Ishikawa (cell line): Measurements from ENCODE around the gene FRMPD3.

Experiments used
- CEBPB ChIP-seq: IDR thresholded peaks from 2 replicates; pipeline ENCODE4 v1.6.1; 2012
- CREB1 ChIP-seq: IDR thresholded peaks from 2 replicates; pipeline ENCODE4 v1.6.1; 2012; ENCODE audit warnings: low read depth
- EGR1 ChIP-seq: IDR thresholded peaks from 2 replicates; pipeline ENCODE4 v1.6.1; 2012
- EP300 ChIP-seq: IDR thresholded peaks from 2 replicates; pipeline ENCODE4 v1.6.1; 2012; ENCODE audit warnings: borderline replicate concordance
- FOXM1 ChIP-seq: IDR thresholded peaks from 2 replicates; pipeline ENCODE4 v1.6.1; 2012; ENCODE audit warnings: low read depth, borderline replicate concordance
- NFIC ChIP-seq: IDR thresholded peaks from 2 replicates; pipeline ENCODE4 v1.6.1; 2012
- RAD21 ChIP-seq: IDR thresholded peaks from 2 replicates; pipeline ENCODE4 v1.6.1; 2012; ENCODE audit warnings: low read depth
- TAF1 ChIP-seq: IDR thresholded peaks from 2 replicates; pipeline ENCODE4 v1.6.1; 2012; ENCODE audit warnings: low read depth, mild to moderate bottlenecking
- TCF12 ChIP-seq: IDR thresholded peaks from 2 replicates; pipeline ENCODE4 v1.6.1; 2012; ENCODE audit warnings: low read depth
- TEAD4 ChIP-seq: IDR thresholded peaks from 2 replicates; pipeline ENCODE4 v1.6.1; 2012
- YY1 ChIP-seq: IDR thresholded peaks from 2 replicates; pipeline ENCODE4 v1.6.1; 2012; ENCODE audit warnings: low read depth
- ZBTB7A ChIP-seq: IDR thresholded peaks from 2 replicates; pipeline ENCODE4 v1.6.1; 2012; ENCODE audit warnings: low read depth
- TF ChIP-seq, protein P1 (sequence below): IDR thresholded peaks from 2 replicates; pipeline ENCODE4 v1.6.1; 2012; ENCODE audit warnings: low read depth, mild to moderate bottlenecking
- TF ChIP-seq, protein P2 (sequence below): IDR thresholded peaks from 2 replicates; pipeline ENCODE4 v1.6.1; 2012
- TF ChIP-seq, protein P3 (sequence below): IDR thresholded peaks from 2 replicates; pipeline ENCODE4 v1.6.1; 2012

Gene FRMPD3

DNA sequence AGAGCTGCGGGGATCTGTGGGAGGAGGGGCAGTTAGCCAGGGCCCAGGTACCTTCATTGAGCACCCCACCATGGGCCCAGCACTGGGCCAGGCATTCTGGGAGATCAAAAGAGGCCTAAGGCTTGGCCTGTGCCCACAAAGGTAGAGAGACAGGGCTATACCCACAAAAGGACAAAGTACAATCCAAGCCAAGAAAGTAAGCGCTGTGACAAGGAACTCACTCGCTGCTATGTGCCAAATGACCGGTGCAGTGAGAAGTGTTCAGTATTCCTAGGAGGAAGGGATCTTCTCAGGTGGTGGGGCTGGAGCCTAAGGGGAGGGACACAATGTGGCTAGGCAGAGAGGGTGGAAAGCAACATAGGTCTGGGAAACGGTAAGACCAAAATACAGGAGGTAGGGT lies 8.8 kb upstream of the FRMPD3 start:
- TF ChIP-seq, protein P1, sequence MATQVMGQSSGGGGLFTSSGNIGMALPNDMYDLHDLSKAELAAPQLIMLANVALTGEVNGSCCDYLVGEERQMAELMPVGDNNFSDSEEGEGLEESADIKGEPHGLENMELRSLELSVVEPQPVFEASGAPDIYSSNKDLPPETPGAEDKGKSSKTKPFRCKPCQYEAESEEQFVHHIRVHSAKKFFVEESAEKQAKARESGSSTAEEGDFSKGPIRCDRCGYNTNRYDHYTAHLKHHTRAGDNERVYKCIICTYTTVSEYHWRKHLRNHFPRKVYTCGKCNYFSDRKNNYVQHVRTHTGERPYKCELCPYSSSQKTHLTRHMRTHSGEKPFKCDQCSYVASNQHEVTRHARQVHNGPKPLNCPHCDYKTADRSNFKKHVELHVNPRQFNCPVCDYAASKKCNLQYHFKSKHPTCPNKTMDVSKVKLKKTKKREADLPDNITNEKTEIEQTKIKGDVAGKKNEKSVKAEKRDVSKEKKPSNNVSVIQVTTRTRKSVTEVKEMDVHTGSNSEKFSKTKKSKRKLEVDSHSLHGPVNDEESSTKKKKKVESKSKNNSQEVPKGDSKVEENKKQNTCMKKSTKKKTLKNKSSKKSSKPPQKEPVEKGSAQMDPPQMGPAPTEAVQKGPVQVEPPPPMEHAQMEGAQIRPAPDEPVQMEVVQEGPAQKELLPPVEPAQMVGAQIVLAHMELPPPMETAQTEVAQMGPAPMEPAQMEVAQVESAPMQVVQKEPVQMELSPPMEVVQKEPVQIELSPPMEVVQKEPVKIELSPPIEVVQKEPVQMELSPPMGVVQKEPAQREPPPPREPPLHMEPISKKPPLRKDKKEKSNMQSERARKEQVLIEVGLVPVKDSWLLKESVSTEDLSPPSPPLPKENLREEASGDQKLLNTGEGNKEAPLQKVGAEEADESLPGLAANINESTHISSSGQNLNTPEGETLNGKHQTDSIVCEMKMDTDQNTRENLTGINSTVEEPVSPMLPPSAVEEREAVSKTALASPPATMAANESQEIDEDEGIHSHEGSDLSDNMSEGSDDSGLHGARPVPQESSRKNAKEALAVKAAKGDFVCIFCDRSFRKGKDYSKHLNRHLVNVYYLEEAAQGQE, result no peak
- TF ChIP-seq EGR1 (no peak), FOXM1 (no peak), TEAD4 (no peak)

DNA sequence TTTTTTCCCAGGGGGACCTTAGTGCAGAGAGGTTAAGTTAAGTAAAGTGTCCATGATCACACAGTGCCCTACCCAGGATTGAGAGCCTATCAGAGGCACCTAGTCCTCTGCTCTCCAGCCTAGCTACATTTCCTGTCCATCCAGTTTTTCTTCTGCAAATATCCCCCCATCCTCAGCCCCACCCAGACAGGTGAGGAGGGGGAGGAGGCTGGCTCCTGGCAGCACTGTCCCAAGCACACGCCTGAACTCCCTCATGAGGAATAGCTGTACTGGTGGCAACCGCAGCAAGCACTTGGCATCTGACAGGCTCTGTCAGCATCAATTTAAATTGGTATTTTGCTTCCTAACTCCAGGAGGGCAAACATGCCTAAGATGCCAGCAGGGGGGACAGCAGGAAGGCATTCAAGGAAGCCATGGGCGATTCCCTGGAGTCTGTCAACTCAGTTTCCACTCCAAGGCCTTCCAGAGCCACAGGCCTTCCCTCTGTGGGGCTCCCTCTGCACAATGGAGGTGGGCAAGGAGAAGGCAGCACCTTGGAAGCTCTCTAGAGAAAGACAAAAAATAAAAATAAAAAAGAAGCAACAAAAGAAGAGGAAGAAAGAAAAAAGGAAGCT lies 6.4 kb upstream of the FRMPD3 start:
- no peak for TF ChIP-seq EGR1
- no peak for TF ChIP-seq YY1
- no peak for TF ChIP-seq ZBTB7A
- TF ChIP-seq TEAD4, result no peak
- no peak for TF ChIP-seq NFIC
- no peak for TF ChIP-seq CREB1
- TF ChIP-seq RAD21, result no peak
- TF ChIP-seq, protein P2, sequence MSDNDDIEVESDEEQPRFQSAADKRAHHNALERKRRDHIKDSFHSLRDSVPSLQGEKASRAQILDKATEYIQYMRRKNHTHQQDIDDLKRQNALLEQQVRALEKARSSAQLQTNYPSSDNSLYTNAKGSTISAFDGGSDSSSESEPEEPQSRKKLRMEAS, result no peak
- TF ChIP-seq, protein P1, result no peak
- TF ChIP-seq TAF1, result no peak
- TF ChIP-seq, protein P3, sequence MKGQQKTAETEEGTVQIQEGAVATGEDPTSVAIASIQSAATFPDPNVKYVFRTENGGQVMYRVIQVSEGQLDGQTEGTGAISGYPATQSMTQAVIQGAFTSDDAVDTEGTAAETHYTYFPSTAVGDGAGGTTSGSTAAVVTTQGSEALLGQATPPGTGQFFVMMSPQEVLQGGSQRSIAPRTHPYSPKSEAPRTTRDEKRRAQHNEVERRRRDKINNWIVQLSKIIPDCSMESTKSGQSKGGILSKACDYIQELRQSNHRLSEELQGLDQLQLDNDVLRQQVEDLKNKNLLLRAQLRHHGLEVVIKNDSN, result no peak
- TF ChIP-seq TCF12, result no peak
- TF ChIP-seq FOXM1, result no peak
- no peak for TF ChIP-seq CEBPB
- no peak for TF ChIP-seq EP300

DNA sequence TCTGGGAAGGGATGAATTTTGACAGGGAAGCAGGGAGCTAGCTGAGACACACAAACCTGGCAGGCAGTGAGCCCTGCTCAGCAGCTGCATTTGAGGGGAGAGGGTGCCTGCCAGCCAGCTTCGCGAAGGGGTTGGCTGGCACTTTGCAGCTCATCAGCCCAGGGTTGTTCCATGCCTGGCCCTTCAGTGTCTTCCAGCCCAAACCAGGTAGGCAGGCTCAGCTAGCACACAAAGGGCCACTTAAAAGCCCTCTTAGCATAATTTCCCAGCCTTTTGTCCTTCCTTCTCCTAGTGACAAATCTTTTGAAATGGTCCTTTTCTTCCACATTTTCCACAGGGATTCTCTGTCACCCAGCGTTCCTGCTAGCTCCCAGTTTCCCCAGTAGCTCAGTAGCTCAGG lies 4.3 kb upstream of the FRMPD3 start:
- TF ChIP-seq, protein P2, result no peak
- TF ChIP-seq RAD21, result no peak
- no peak for TF ChIP-seq CREB1
- TF ChIP-seq EGR1, result no peak
- no peak for TF ChIP-seq NFIC
- TF ChIP-seq TAF1, result no peak
- TF ChIP-seq FOXM1, result no peak
- TF ChIP-seq ZBTB7A, result no peak
- TF ChIP-seq EP300, result no peak
- TF ChIP-seq TCF12, result no peak
- no peak for TF ChIP-seq YY1
- no peak for TF ChIP-seq TEAD4
- TF ChIP-seq, protein P1, result no peak
- TF ChIP-seq, protein P3, result no peak
- no peak for TF ChIP-seq CEBPB

DNA sequence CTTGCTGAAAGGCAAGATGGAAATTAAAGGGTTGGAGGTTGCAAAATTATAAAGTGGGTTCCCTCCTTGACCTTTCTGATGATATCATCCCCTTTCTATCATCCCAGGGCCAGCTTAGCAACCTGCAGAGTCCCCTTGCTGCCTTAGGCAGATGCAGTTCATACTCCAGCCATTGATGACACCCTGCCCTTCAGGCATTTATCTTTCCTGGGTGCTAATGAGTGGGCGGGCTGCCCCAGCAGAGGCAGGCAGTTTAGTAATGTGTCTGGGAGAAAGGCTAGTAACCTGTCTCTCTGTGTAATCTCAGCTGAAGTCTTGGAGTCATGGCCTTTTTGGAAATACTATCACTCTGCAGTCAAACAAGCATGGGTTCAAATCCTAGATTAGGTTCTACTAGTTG lies 3.8 kb upstream of the FRMPD3 start:
- TF ChIP-seq, protein P1, result no peak
- TF ChIP-seq EP300, result no peak
- TF ChIP-seq EGR1, result no peak
- TF ChIP-seq CEBPB, result no peak
- no peak for TF ChIP-seq TAF1
- TF ChIP-seq YY1, result no peak
- TF ChIP-seq ZBTB7A, result no peak
- TF ChIP-seq, protein P3, result no peak
- TF ChIP-seq, protein P2, result no peak
- TF ChIP-seq TCF12, result no peak
- no peak for TF ChIP-seq FOXM1
- TF ChIP-seq NFIC, result no peak
- TF ChIP-seq CREB1, result no peak
- TF ChIP-seq RAD21, result no peak
- TF ChIP-seq TEAD4, result no peak
